H1 (cell line): ENCODE results near the gene SLC26A4. TPM values are rescaled to one million over a fixed set of nuclear protein-coding genes. Genes with fewer than 3 reads are reported as not detected.

Source experiments
- CTCF ChIA-PET: fragments of 300-600 bp; sonication (Branson Sonifier 250); formaldehyde crosslinking; loops from one replicate; lab custom pipeline; 2021; ENCODE audit not compliant: partially characterized antibody; lab: Charles Lee
- POLR2A ChIA-PET: fragments of 300-600 bp; sonication (Branson Sonifier 250); formaldehyde crosslinking; loops from one replicate; lab custom pipeline; 2021; ENCODE audit warnings: inconsistent platforms; ENCODE audit not compliant: partially characterized antibody; lab: Charles Lee
- DNase-seq, 2 experiments: peaks; one replicate each; pipeline versions ENCODE4 v3.0.0 to v3.0.0-alpha.2; 2010 to 2022; ENCODE audit warnings: low spot score in 2 of 2, low read depth in 1 of 2, mixed read lengths in 1 of 2
- FAIRE-seq: peaks from 2 replicates; lab custom pipeline; 2011; peaks lifted over from hg19 to GRCh38; lab: Jason Lieb, UNC
- H2AFZ ChIP-seq: 2 replicates; pipeline ENCODE4 v1.8.1; 2012; ENCODE audit warnings: low read length, inconsistent platforms
- H2AK5ac ChIP-seq: 2 replicates; pipeline ENCODE4 v1.6.1; 2013; ENCODE audit warnings: low read depth, low read length
- H2BK120ac ChIP-seq: replicated peaks from 2 replicates; pipeline ENCODE3; 2013; ENCODE audit warnings: low read depth, low read length, inconsistent platforms
- H2BK12ac ChIP-seq: 2 replicates; pipeline ENCODE4 v1.6.1; 2013; ENCODE audit warnings: low read depth, low read length
- H2BK15ac ChIP-seq: 2 replicates; pipeline ENCODE4 v1.6.1; 2013; ENCODE audit warnings: low read length
- H2BK20ac ChIP-seq: 2 replicates; pipeline ENCODE4 v1.6.1; 2013; ENCODE audit warnings: low read length
- H2BK5ac ChIP-seq: 2 replicates; pipeline ENCODE4 v1.6.1; 2013; ENCODE audit warnings: low read depth, low read length
- H3K14ac ChIP-seq: 2 replicates; pipeline ENCODE4 v1.6.1; 2013; ENCODE audit warnings: inconsistent platforms; ENCODE audit not compliant: insufficient read length
- H3K18ac ChIP-seq: 2 replicates; pipeline ENCODE4 v1.6.1; 2013; ENCODE audit warnings: low read length; ENCODE audit errors: extremely low read depth
- H3K23ac ChIP-seq: 2 replicates; pipeline ENCODE4 v1.6.1; 2013; ENCODE audit warnings: inconsistent platforms; ENCODE audit not compliant: insufficient read length
- H3K23me2 ChIP-seq: 2 replicates; pipeline ENCODE4 v1.6.1; 2013; ENCODE audit warnings: low read depth, low read length
- H3K27ac ChIP-seq: 2 replicates; pipeline ENCODE4 v1.6.1; 2011; ENCODE audit warnings: low read depth, low read length, inconsistent platforms
- H3K27me3 ChIP-seq, 4 experiments: replicated peaks in 1 of 4; 1 replicate in 1 of 4; 2 replicates in 3 of 4; pipeline versions ENCODE4 v1.6.1 to v1.8.1; 2011 to 2013; ENCODE audit warnings: low read length in 3 of 4, mild to moderate bottlenecking in 3 of 4, inconsistent platforms in 2 of 4, mixed read lengths in 2 of 4, moderate library complexity in 1 of 4; ENCODE audit not compliant: control insufficient read depth in 3 of 4, insufficient read depth in 3 of 4; ENCODE audit errors: extremely low read depth in 1 of 4
- H3K36me3 ChIP-seq, 4 experiments: 2 replicates each; pipeline versions ENCODE4 v1.6.1 to v1.8.1; 2011 to 2013; ENCODE audit warnings: mild to moderate bottlenecking in 4 of 4, low read length in 3 of 4, moderate library complexity in 2 of 4, control low read depth in 1 of 4, inconsistent platforms in 1 of 4; ENCODE audit not compliant: insufficient read depth in 4 of 4, control insufficient read depth in 2 of 4
- H3K4ac ChIP-seq: replicated peaks from 2 replicates; pipeline ENCODE3; 2013; ENCODE audit warnings: low read length, low read depth, mixed read lengths, inconsistent platforms; ENCODE audit not compliant: insufficient read length
- H3K4me1 ChIP-seq, 4 experiments: replicated peaks in 1 of 4; 1 replicate in 1 of 4; 2 replicates in 3 of 4; pipeline versions ENCODE4 v1.6.1 to v1.8.1; 2011 to 2013; ENCODE audit warnings: low read length in 3 of 4, inconsistent platforms in 2 of 4, mixed read lengths in 1 of 4; ENCODE audit not compliant: insufficient read depth in 4 of 4, control insufficient read depth in 3 of 4
- H3K4me2 ChIP-seq, 2 experiments: 2 replicates each; pipeline versions ENCODE4 v1.6.1 to v1.8.1; 2011 to 2013; ENCODE audit warnings: low read depth in 2 of 2, low read length in 2 of 2, control low read depth in 1 of 2, inconsistent platforms in 1 of 2, mild to moderate bottlenecking in 1 of 2; ENCODE audit not compliant: insufficient read depth in 1 of 2
- H3K4me3 ChIP-seq, 4 experiments: fragments of 200-600, 300-600 bp in 1 of 4; sonication (generic), shearing (Covaris generic), sonication (Bioruptor Twin) in 1 of 4; 2 replicates each; pipeline versions ENCODE4 v1.5.1 to v1.8.1; 2011 to 2016; ENCODE audit warnings: low read length in 4 of 4, low read depth in 3 of 4, control low read depth in 2 of 4, inconsistent platforms in 2 of 4, mild to moderate bottlenecking in 2 of 4, mixed read lengths in 1 of 4, moderate library complexity in 1 of 4; ENCODE audit not compliant: insufficient read depth in 2 of 4; ENCODE audit errors: extremely low read depth in 1 of 4
- H3K56ac ChIP-seq: replicated peaks from 2 replicates; pipeline ENCODE3; 2013; ENCODE audit warnings: low read depth, mild to moderate bottlenecking, mixed read lengths, low read length, inconsistent platforms; ENCODE audit not compliant: insufficient read length
- H3K79me1 ChIP-seq: 2 replicates; pipeline ENCODE4 v1.6.1; 2013; ENCODE audit warnings: low read depth, low read length, control low read depth
- H3K79me2 ChIP-seq, 2 experiments: 2 replicates each; pipeline versions ENCODE4 v1.6.1 to v1.8.1; 2012 to 2013; ENCODE audit warnings: low read length in 2 of 2, mild to moderate bottlenecking in 2 of 2, inconsistent platforms in 1 of 2; ENCODE audit not compliant: insufficient read depth in 2 of 2, control insufficient read depth in 1 of 2
- H3K9ac ChIP-seq, 4 experiments: replicated peaks in 1 of 4; 1 replicate in 1 of 4; 2 replicates in 3 of 4; pipeline versions ENCODE4 v1.6.1 to v1.8.1; 2011 to 2013; ENCODE audit warnings: low read depth in 3 of 4, low read length in 3 of 4, control low read depth in 2 of 4, mild to moderate bottlenecking in 2 of 4, moderate library complexity in 2 of 4, inconsistent platforms in 1 of 4; ENCODE audit errors: extremely low read depth in 1 of 4
- H3K9me3 ChIP-seq, 2 experiments: 2 replicates each; pipeline versions ENCODE4 v1.6.1 to v1.8.1; 2012 to 2013; ENCODE audit warnings: mild to moderate bottlenecking in 2 of 2, moderate library complexity in 2 of 2, control low read depth in 1 of 2, inconsistent platforms in 1 of 2, low read depth in 1 of 2, low read length in 1 of 2, mixed read lengths in 1 of 2; ENCODE audit not compliant: insufficient read depth in 2 of 2
- H4K20me1 ChIP-seq, 2 experiments: replicated peaks in 1 of 2; 2 replicates each; pipeline versions ENCODE3 to v1.8.1; 2011 to 2013; ENCODE audit warnings: inconsistent platforms in 2 of 2, low read length in 2 of 2, mild to moderate bottlenecking in 1 of 2; ENCODE audit not compliant: insufficient read depth in 2 of 2, control insufficient read depth in 1 of 2
- H4K5ac ChIP-seq: 2 replicates; pipeline ENCODE4 v1.6.1; 2013; ENCODE audit warnings: low read length, low read depth, mixed read lengths, inconsistent platforms; ENCODE audit not compliant: insufficient read length
- H4K8ac ChIP-seq: 2 replicates; pipeline ENCODE4 v1.8.0; 2013; ENCODE audit warnings: mild to moderate bottlenecking, moderate library complexity, low read length, inconsistent platforms; ENCODE audit not compliant: insufficient read depth; ENCODE audit errors: extremely low read depth
- H4K91ac ChIP-seq: replicated peaks from 2 replicates; pipeline ENCODE3; 2013; ENCODE audit warnings: low read length, mixed read lengths, inconsistent platforms; ENCODE audit not compliant: insufficient read length
- ATF3 ChIP-seq: IDR thresholded peaks from 2 replicates; pipeline ENCODE4 v1.6.1; 2011; ENCODE audit warnings: low read depth, mild to moderate bottlenecking, low read length; ENCODE audit not compliant: insufficient read depth
- BRCA1 ChIP-seq: IDR thresholded peaks from 2 replicates; pipeline ENCODE4 v1.6.1; 2012; ENCODE audit warnings: low read depth, low read length, improper control_type of control experiment
- CBX8 ChIP-seq: fragments of 300-800, 300-1000 bp; sonication (generic); IDR thresholded peaks from 2 replicates; pipeline ENCODE4 v1.7.1; 2016; ENCODE audit warnings: low read depth, low read length, borderline replicate concordance
- CHD1 ChIP-seq: IDR thresholded peaks from 2 replicates; pipeline ENCODE4 v1.6.1; 2012; ENCODE audit warnings: low read depth, low read length, improper control_type of control experiment
- CHD2 ChIP-seq: IDR thresholded peaks from 2 replicates; pipeline ENCODE4 v1.6.1; 2012; ENCODE audit warnings: low read length, improper control_type of control experiment
- CTBP2 ChIP-seq: IDR thresholded peaks from 2 replicates; pipeline ENCODE4 v1.7.0; 2011; ENCODE audit warnings: borderline replicate concordance, mild to moderate bottlenecking, moderate library complexity, mixed read lengths, low read length; ENCODE audit not compliant: insufficient read depth, insufficient read length
- JUN ChIP-seq: IDR thresholded peaks from 2 replicates; pipeline ENCODE4 v1.6.1; 2011; ENCODE audit warnings: low read depth, mild to moderate bottlenecking, improper control_type of control experiment, low read length
- RNF2 ChIP-seq: fragments of 200-900, 300-1000 bp; sonication (generic); IDR thresholded peaks from 2 replicates; pipeline ENCODE4 v1.7.1; 2016; ENCODE audit warnings: borderline replicate concordance, low read depth, mild to moderate bottlenecking, antibody characterized with exemption, low read length; ENCODE audit not compliant: poor library complexity, severe bottlenecking; ENCODE audit errors: missing control alignments
- RXRA ChIP-seq: IDR thresholded peaks from 2 replicates; pipeline ENCODE4 v1.6.1; 2011; ENCODE audit warnings: low read depth, mild to moderate bottlenecking, low read length, moderate library complexity; ENCODE audit not compliant: insufficient read depth
- TAF1 ChIP-seq: IDR thresholded peaks from 2 replicates; pipeline ENCODE4 v1.6.1; 2011; ENCODE audit warnings: mild to moderate bottlenecking, low read depth, low read length
- TEAD4 ChIP-seq: IDR thresholded peaks from 2 replicates; pipeline ENCODE4 v1.6.1; 2012; ENCODE audit warnings: low read depth, low read length, inconsistent platforms, mixed read lengths
- WGBS, 2 experiments: shearing (Covaris generic) in 1 of 2; methylation state at CpG; one replicate each; pipeline versions ENCODE4 v1.1.6 to v1.1.7; 2013 to 2015; ENCODE audit warnings: low lambda C conversion rate in 2 of 2, mixed read lengths in 2 of 2, inconsistent platforms in 1 of 2, low coverage in 1 of 2, missing lambda C conversion rate in 1 of 2; ENCODE audit not compliant: insufficient replicate concordance in 2 of 2, insufficient coverage in 1 of 2, insufficient read length in 1 of 2; ENCODE audit errors: extremely low coverage in 1 of 2, missing lambda C conversion rate in 1 of 2; 5-methylcytosine and 5-hydroxymethylcytosine counted together
- polyA plus RNA-seq, 7 experiments: library from polyadenylated mRNA; depleted of rRNA in 3 of 7; stranded (reverse) in 5 of 7; unstranded in 2 of 7; fragments of >200 nt in 5 of 7; fragments of 200-250 nt in 2 of 7; gene quantifications; 1 replicate in 5 of 7; 2 replicates in 1 of 7; 4 replicates in 1 of 7; pipeline versions ENCODE4 v1.2.1 to v1.2.3, GENCODE V29; 2011 to 2013; ENCODE audit warnings: missing spikeins in 2 of 7, mixed read lengths in 2 of 7
- total RNA-seq: library from RNA; stranded (reverse); fragmentation: NEBNext Ultra II Directional; extraction: Animal tissue kit (Norgen Biotek cat#: 25700); gene quantifications from 2 replicates; pipeline ENCODE4 v1.2.1, GENCODE V29; 2021

Gene SLC26A4
- total and polyA plus RNA-seq, 2 of the 8 experiments (the other 6 are each of a cell fraction or from before 2014, with no cell fraction given) = 0.11 to 0.35 TPM

- Histone ChIP-seq H3K23me2 (peaks cover 3% of the 10 kb centered on the region), H3K4ac (no peak within 1 kb of the TSS), H3K79me1 (peaks cover 4% of the 10 kb centered on the region; the same call in 1 of the 2 replicates), H3K18ac (peak within 1 kb of the TSS; percentile 76), H4K8ac (peak within 1 kb of the TSS; percentile 97), H2BK120ac (no peak within 1 kb of the TSS), H2BK12ac (no peak within 1 kb of the TSS), H2BK5ac (peak within 1 kb of the TSS; percentile 92), H2BK15ac (no peak within 1 kb of the TSS), H2BK20ac (no peak within 1 kb of the TSS), H3K4me3 (peak within 1 kb of the TSS; percentile 88 to 100 (median 96)), H3K56ac (peak within 1 kb of the TSS; percentile 97), H3K9ac (peak within 1 kb of the TSS; percentile 66 to 93 (median 85)), H3K36me3 (peaks cover 0 to 2% (median 0%) of the 10 kb centered on the region in 4 experiments; a peak in 2 of 8 replicates), H3K79me2 (peaks cover 15 to 48% of the 10 kb centered on the region in 2 experiments), H4K91ac (peak within 1 kb of the TSS; percentile 45), H3K4me2 (peak within 1 kb of the TSS; percentile 75 to 82), H3K9me3 (no peaks in the 10 kb centered on the region), H3K27me3 (no peaks in the 10 kb centered on the region), H2AFZ (peak within 1 kb of the TSS; percentile 99), H3K27ac (peak within 1 kb of the TSS; percentile 94), H3K14ac (no peak within 1 kb of the TSS), H4K20me1 (peaks cover 2 to 3% of the 10 kb centered on the region in 2 experiments), H3K23ac (no peak within 1 kb of the TSS), H3K4me1 (peaks cover 0 to 8% (median 2%) of the 10 kb centered on the region in 4 experiments; a peak in 3 of 7 replicates), H4K5ac (peak within 1 kb of the TSS; percentile 93), H2AK5ac (no peak within 1 kb of the TSS)
- 3% methylated on average over 55 of the region's 56 CpGs; no CpG with 5 or more reads in 1 of the 2 experiments for WGBS, 2 experiments
- ChIA-PET POLR2A (interaction anchor here (0.6 to 2.2 kb wide), 17 partner anchors 9 to 978 kb away, joined by 3 to 11 read pairs (median 4); partner anchors contain the start of genes BCAP29, COG5, DUS4L and HBP1), CTCF (interaction anchor here (0.6 to 4.8 kb wide), 10 partner anchors 16 to 161 kb away, joined by 3 to 30 read pairs (median 4); no protein-coding TSS in a partner anchor)
- peak; percentile 78 to 94 for DNase-seq
- no peak for FAIRE-seq
- TF ChIP-seq RXRA = no peak
- TF ChIP-seq ATF3 = no peak
- TF ChIP-seq JUN = no peak
- no peak for TF ChIP-seq CBX8
- no peak for TF ChIP-seq CHD1
- peak; percentile 80 for TF ChIP-seq TAF1
- no peak for TF ChIP-seq CTBP2
- no peak for TF ChIP-seq CHD2
- no peak for TF ChIP-seq TEAD4
- no peak for TF ChIP-seq RNF2
- TF ChIP-seq BRCA1 = no peak
These were observed 83.1 kb downstream of the SLC26A4 start, which contains the start of gene CBLL1 for GRCh38 chr7:107743567-107744344. Gene CBLL1 (plus strand): TSS chr7:107744142. CDS start chr7:107744164, 22 bp downstream.
